ENCODE measurements around the gene IFI30.

IFI30 gene

DNA sequence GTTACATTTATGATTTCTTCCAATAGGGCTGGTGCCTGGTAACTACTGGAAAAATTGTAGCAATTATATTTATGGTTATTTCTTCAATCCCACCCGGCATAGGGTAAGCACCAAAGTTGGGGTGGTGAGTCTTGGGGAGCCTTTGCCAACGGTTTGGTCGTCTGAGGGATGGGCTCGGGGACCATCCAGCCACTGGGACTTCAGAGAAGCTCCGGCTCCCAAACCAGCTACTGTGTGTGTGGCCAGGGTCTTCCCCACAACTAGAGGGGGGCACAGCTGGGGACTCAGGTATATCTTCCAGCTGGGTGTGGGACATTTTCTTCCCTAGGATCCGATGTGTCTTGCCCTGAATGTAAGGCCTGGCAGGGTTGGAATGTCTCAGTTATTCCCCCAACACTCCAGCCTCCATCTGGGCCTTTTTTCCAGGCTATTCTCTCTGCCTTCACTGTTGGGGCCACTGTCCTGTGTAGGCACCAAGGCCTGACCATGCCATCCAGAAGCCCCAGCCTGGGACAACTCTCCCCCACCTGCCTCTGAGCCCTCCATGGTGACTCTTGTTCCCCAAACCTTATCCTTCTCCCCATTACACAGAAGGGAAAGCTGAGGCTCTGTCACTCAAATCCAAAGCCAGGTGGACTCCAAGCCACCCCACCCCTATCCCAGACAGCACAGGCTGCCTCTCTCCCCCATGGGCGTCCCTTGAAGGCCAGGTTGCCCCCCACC is 1.1 kb upstream of the IFI30 start:
- no peak for DNase-seq

DNA sequence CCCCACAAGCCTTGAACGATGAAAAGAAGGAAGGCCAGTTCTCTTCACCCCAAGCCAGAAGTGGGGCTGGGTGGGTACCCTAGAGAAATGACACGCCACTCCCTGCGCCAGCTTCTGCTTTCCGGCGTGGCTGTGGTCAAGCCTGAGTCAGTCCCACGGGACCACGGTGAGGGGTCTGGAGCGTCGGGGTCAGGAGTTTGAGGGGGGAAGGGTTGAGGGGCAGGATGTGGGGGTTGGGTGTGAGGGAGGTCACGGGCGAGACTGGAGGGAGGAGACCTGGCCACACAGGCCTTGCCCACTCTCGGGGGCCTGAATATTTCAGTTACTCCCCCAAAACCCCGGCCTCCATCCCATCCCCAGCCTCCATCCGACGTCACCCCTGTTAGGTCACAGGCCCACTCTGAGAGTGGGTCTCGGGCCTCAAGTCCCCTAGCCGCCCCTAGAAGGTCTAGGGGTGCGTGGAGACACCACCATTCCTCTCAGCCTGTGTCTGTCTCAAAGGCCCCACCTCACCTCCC is 500 bp upstream of the IFI30 start:
- no peak for DNase-seq

DNA sequence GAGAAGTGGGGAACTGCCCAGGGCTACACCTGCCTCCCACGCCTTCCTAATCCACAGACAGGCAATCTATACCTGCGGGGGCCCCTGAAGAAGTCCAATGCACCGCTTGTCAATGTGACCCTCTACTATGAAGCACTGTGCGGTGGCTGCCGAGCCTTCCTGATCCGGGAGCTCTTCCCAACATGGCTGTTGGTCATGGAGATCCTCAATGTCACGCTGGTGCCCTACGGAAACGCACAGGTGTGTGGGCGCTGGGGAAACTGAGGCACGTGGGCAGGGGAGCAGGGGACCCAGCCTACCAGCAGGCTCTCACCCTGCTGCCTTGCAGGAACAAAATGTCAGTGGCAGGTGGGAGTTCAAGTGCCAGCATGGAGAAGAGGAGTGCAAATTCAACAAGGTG is 1.4 kb downstream of the IFI30 start:
- no peak for DNase-seq

DNA sequence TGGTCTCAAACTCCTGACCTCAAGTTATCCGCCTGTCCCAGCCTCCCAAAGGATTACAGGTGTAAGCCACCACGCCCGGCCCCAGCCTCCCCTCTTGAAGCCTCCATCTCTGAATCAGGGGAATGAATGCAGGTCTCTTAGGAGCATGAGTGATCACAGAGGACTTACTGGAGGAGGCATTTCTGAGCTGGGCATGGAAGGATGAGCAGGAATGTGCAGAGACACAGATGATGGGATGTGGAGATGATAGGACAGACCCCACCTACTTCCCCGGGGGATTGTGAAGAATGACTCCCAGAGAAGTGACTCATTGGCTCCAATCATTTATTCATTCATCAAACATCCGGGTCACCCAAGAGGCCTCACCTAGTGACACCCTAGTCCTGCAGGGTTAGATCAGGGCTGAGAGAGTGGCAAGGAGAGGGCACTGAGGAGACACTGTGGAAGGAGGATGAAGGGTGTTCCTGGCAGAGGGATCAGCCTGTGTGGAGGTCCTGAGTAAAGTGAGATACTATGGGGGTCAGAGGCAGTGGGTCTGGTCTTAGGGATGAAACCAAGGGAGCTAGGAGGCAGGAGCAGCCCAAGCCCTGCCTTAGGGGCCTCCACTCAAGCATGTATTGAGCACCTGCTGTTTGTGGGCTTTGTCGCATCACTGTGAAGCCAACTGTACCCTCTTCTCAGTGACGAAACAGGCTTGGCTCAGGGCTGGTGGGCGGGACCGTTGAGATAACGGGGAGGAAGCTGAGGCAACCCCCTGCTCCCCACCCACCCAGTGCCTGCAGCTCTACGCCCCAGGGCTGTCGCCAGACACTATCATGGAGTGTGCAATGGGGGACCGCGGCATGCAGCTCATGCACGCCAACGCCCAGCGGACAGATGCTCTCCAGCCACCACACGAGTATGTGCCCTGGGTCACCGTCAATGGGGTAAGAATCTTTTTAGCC is 3.0 kb downstream of the IFI30 start:
- peak; percentile 51 for DNase-seq

DNA sequence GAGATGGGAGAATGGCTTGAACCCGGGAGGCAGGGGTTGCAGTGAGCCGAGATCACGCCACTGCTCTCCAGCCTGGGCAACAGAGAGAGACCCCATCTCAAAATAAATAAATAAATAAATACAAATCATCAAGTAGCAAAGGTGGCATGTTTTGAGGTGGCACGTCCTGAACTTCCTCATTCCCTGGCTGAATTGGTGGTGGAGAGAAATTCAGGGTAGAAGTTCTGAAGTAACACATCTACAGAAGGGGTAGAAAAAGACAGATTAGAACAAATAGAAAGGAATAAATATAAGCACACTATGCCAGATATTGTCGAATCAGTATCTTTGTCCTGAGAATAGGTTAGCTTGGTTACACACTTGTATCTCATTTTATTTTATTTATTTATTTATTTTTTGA is 6.3 kb downstream of the IFI30 start:
- no peak for DNase-seq

DNA sequence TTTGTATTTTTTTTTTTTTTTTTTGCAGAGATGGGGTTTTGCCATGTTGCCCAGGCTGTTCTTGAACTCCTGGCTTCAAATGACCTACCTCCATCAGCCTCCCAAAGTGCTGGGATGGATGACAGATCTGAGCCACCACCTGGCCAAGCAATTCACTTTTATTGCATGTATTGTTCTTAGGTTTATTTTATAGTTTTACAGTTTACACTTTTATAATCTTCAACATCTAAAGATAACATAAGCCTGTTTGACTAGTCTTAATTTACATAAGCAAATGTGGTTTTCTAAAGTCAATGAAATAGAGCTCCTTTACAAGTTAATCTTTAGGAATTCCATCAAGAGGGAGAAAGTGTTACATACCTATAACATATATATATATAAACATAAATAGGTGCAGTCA is 9.9 kb downstream of the IFI30 start:
- no peak for DNase-seq

DNA sequence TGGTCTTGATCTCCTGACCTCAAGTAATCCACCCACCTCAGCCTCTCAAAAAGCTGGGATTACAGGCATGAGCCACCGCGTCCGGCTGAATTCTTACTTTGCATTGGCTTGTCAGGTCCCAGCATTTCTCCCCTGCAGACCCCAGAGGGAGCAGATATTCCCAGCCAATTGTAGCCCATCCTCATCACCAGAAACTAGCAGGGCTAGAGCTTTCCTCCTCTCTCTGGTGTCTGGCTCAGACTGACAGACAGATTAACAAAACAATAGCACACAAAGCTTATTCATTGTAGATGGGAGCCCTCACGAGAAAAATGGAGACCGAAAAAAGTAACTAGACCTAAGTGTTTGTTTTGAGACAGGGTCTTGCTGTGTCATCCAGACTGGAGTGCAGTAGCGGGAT is 11.9 kb downstream of the IFI30 start:
- no peak for DNase-seq

DNA sequence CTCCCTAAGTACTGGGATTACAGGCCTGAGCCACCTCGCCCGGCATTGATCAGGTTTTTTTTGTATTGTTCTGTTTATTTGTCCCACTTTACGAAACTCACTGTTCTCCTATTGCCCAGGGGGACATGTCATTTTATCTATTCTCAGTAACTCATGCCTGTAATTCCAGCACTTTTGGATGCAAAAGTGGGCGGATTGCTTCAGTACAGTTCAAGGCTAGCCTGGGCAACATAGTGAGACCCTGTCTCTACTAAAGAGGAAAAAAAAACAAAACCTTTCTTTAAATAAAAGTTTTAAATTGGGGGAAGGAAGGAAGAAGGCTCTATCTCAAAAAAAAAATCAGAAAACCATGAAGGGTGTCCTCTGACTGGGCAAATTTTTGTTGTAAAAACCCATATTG is 16.7 kb downstream of the IFI30 start:
- DNase-seq = no peak

DNA sequence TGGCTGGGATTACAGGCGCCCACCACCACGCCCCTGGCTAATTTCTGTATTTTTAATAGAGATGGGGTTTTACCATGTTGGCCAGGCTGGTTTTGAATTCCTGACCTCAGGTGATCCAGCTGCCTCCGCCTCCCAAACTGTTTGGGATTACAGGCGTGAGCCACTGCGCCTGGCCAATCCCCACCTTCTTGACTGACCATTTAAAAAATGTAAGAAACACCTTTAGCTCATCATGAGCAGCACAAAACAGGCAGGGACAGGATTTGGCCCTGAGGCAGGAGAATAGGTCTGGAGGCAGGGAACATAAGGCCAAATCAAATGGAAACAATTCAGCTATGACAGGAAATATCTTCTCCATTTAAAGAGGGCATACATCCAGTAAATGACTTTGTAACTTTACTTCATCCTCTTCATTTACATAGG is 18.0 kb downstream of the IFI30 start:
- DNase-seq = no peak

DNA sequence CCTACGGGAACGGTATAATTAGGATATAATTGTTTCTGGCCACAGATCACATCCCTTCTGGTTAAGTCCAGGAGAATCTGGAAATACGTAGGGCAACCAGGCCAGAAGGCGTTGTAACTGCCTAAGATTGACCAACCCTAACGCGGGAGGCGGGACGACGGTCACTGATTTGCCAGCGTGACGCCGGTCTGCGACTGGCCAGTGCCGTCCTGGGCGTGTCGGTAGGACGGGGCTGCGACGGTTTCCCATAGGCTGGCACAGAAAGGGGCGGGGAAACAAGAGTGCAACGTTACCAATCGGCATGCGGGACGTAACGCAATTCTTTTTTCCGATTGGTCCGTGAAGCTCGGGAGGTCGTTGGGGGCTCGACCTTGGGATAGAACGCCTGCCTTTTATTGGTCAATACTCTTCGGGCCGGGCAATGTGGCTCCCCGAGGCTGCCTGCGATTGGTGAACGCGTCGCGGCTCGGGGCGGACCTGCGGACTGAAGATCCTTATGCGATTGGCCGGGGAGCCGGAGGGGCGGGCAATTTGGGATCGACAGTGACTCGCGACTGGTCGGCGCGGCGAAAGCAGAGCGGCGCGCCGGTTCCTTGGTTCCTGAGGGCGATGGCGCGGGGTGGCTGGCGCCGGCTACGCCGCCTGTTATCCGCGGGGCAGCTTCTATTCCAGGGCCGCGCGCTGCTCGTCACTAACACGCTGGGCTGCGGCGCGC is 19.2 kb downstream of the IFI30 start, which contains the start of gene MPV17L2:
MPV17L2 (plus strand) TSS at position 546 of the 715 bp plus-strand sequence; CDS start at position 610, 64 bp downstream.
- peak; percentile 100 for DNase-seq

DNA sequence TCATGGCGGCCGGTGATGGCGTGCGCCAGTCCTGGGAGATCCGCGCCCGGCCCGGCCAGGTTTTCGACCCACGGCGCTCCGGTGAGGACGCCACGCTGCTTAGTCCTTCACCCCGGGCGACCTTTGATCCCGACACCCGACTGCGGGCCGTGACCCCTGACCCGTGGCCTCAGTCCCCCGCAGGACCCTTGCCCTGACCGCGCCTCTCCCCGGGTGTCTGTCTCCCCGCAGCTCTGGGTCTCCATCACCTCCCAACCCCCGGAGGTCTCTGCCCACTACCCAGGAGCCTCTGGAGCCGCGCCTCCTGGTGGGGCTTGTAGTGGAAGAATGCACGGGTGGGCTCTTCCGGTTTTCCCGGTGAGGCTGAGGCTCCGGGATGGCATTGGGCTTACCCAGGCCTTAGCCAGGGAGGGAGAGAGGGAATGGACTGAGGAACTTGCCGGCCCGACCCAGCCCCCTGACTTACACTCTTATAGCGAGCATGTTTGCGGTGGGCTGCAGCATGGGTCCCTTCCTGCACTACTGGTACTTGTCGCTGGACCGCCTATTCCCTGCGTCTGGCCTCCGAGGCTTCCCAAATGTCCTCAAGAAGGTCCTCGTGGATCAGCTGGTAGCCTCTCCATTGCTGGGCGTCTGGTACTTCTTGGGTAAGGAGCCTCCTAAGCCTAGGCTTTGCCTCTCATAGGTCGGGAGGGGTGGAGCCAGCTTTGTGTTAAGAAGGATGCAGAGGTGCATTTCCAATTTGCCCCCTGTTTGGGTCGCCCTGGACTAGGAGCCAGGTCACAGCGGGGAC is 20.0 kb downstream of the IFI30 start:
- DNase-seq = peak; percentile 39

DNA sequence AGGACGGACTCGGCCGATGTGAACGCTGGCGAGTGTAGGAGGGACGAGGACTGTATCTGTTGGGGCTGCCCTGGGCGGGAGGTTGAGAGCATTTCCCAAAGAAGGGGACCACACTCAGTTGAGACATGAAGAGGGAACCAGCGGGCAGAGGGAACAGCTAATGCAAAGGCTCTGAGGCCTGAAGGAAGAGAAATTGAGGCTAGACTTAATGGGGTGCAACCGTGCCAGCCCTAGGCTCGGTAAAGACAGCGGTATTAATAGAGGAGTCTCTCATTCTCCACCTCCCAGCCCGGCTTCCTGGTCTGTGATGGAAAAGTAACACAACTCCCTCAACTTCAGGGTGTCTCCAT is 20.5 kb downstream of the IFI30 start:
- no peak for DNase-seq

DNA sequence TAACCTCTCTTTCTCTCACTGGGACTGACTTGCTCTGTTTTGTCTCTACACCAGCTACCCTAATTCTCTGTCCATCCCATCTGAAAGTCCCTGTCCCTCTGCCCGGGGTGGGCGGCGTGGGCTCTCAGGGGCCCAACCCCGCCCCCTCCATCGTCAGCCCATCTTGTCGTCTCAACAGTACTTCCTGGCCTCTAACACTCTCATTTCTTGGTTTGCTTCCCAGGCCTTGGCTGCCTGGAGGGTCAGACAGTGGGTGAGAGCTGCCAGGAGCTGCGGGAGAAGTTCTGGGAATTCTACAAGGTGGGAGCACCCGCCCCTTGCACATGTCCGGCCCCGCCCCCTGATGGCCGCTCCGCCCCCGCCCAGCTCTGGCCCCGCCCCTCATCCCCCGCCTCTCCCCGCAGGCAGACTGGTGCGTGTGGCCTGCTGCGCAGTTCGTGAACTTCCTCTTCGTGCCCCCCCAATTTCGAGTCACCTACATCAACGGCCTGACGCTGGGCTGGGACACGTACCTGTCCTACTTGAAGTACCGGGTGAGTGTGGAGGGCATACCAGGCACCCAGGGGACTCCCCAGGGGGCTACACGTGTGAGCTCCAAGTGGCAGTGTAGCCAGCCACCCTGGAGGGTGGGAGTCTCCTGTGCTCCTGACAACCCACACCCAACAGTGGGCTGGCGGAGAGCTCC is 21.1 kb downstream of the IFI30 start:
- DNase-seq = no peak

DNA sequence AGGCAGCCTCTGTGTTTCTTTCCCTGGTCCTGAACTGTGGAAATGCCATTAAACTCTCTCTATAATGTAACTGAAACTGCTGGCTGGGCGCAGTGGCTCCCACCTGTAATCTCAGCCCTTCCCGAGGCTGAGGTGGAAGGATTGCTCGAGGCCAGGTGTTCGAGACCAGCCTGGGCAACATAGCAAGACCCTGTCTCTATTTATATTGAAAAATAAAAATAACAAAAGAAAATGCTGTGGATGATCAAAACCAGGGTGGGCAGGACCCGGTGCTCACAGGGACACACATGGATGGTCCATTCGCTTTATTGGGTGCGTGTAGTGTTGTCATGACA is 22.9 kb downstream of the IFI30 start:
- no peak for DNase-seq

DNA sequence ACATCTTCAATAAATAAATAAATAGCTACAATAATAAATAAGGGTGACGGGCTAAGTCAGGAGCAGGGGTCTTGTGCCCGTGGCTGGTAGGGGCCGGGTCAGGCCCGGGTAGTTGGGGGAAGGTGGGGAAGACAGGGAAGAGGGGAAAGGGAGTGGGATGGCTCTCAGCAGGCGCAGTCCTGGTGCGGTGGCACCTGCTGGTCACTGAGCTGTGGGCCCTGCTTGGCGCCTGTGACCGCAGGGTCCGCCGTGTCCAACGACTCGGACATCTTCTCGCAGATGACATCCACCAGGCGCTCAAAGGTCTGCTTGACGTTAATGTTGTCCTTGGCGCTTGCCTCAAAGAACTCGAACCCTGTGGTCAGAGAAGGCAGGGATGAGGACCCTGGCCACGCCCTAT is 23.7 kb downstream of the IFI30 start:
- no peak for DNase-seq

DNA sequence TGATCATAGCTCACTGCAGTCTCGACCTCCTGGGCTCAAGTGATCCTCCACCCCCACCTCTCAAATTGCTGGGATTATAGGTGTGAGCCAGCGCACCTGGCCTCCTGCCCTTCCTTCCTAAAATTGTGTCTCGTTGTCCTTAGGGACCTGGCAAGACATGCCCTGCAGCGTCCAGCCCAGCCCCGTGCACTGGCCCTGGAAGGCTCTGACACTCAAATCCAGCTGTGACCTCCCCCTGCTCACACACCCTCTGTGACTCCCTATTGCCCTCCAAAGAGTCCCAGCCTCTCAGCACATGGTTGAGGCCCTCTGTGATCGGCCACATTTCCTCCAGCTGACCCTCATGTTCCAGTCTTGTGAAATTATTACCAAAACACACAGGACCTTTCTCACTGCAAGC is 24.3 kb downstream of the IFI30 start:
- DNase-seq = no peak

DNA sequence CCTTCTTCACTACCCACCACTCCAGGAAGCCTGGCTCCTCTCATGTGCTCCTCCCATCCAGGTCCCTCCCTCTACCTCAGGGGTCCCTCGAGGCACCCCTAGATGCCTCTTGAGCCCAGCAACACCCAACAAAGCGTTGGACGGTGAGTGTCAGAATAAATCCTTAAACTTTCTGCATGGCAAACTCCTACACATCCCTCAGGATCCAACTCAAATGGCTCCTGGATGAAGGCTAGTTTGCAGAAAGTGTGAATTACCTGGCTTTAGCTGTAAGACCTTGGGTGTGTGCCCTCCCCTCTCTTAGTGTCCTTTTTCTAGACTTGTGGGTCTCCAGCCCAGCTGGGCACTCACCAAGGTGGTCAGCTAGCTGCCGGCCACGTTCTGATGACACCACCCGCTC is 24.8 kb downstream of the IFI30 start:
- DNase-seq = no peak

DNA sequence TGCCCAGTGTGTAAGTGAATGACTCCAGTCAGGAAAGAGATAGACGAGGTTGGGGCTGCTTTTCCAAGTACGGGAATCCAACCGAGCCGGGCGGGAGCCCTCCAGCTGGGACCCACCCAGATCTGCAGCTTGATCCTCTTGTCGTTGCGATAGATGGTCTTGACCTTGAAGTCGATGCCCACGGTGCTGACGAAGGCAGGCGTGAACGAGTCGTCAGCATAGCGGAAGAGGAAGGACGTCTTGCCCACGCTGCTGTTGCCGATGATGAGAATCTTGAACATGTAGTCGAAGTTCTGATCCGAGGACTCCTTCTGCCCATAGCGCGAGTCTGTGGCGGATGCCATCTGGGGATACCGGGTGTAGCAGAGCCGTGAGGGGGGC is 28.8 kb downstream of the IFI30 start:
- no peak for DNase-seq

DNA sequence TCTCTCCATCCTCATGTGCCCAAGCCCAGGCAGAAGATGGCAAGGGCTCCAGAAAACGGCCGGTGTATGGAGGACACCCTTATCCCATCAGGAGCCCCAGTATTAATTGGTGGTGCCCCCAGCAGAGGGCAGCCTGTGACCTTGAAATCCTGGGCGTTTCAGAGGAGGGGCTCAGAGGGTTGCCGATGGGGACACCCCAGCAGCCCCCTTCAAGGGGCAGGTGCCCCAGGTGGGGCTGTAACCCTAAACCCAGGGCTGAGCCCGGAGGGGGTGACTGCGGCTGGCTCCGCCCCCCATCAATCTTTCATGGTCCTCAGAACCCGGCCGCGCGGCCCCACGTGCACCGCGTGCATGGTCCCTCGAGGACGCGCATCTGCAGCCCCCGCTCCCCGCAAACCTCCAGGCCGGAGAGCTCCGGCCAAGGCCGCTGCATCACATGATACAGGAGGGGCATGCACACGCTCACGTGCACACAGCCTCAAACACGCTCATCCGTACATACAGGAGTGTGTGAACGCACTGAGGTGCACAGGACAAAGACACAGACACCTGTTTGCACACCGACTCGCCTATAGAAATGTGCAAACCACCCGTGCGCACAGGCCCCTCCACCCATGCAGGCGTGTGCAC is 29.3 kb downstream of the IFI30 start:
- peak; percentile 39 for DNase-seq

DNA sequence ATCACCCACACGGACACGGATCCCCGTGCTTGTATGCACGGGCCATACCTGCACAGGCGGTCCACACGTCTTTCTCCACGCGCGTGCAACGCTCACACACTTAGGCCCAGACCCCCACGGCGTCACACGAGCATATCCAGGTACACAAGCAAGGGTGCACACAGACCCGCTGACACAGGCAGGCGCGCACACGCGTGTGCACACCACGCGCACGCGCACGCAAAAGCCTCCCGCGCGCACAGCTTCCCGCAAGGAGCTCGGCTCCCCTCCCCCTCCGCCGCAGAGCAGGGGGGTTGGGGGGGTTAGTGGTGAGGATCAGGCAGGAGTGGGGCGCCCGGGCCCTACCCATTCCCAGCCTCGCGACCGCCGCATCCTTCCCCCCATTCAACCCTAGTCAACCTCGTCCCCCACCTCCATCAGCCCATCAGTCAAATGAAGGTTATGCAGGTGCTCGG is 29.8 kb downstream of the IFI30 start:
- DNase-seq = peak; percentile 32

DNA sequence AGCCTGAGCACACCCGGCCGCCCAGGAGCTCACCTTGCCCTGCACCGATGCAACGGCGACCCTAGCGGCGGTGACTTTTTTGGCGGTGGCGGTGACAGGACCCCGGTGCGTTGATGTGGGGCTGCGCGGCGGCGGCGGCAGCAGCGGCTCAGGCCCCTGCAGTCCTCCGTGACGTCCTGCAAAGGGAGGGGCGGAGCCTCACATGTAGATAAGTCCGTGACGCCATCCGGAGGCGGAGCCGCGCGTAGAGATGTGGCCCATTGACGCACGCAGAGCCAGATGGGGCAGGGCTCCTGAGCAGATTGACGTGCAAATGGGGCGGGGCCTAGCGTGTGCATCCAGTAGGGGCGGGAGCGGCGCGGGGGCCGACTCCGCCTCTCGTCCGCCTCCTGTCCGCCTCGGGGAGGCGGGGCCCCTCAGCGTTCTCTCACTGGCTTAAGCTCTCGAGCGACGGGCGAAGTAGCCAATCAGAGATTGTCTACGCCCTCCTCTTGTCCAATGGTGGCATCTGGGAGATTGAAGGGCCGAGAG is 30.3 kb downstream of the IFI30 start, which contains the start of gene RAB3A:
RAB3A (minus strand) TSS at position 180 of the 531 bp plus-strand sequence. CDS start 1,302 bp downstream, outside the sequence.
- DNase-seq = peak; percentile 100

Data from hematopoietic multipotent progenitor cell treated with erythropoietin and hydrocortisone succinate and interleukin-3 and kit ligand, for 8 days (in vitro differentiated cells).